Activated CD4-positive, CD25-positive, alpha-beta regulatory T cell treated with anti-CD3 and anti-CD28 coated beads, Interleukin-2, amount 50 U/mL, for 72 hours (primary cell): ENCODE data around the gene CSNK2A2.

Experiments
- DNase-seq: peaks from one replicate; pipeline ENCODE4 v3.0.0; 2021

Gene CSNK2A2

DNA sequence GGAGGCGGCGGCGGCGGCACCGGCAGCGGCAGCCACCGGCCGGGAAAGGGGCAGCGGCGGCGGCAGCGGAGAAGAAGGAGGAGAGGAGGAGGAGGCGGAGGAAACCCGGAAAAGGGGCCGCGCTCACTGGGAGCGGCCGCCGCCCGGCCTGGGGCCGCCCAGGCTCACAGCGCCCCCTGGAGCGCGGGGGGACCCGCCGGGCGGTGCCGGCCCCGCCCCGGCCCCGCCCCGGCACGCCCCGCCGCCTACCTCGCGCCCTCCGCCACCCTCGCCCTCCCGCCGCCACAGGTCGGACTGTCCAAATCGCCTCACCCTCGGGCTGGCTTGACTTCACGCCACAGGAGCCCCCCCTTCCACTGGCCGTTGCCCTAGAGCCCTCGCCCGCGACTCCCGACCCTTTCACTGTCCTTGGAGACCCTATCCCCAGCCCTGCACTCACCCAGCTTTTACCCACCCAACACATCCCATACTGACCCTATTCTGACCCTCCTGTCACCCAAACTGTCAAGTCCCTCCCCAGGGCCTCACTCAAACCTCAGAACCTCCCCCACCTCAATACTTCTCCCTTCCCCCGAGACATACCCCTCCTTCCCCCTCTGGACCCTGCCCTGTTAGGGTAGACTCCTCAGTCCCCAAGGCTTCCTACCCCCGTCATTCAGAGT, at the start of gene CSNK2A2:
CSNK2A2 (minus strand) TSS at position 85 of the 662 bp plus-strand sequence. CDS start 370 bp downstream, outside the sequence.
- DNase-seq = peak; percentile 72

DNA sequence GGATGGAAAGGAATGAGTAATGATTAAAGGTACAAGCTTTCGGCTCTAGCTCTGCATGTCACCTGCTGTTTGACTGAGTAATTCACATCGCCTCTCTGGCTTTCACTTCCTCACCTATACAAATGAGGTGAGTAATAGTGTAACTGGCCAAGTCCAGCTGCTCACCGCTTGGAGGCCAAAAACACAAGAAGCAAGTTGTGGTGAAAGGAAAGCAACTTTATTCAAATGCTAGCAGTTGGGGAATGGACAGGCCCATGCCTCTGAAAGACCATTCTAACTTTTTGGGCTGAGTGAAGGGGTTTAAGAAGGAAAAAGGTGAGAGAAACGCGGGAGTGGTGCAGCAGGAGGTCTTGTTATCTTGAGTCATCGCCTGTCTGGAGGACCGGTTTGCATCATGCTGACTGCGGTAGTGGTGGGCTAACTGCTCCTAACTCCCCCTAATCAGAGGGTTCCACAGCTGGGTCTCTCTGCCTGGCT, 45.7 kb upstream of the CSNK2A2 start:
- no peak for DNase-seq

DNA sequence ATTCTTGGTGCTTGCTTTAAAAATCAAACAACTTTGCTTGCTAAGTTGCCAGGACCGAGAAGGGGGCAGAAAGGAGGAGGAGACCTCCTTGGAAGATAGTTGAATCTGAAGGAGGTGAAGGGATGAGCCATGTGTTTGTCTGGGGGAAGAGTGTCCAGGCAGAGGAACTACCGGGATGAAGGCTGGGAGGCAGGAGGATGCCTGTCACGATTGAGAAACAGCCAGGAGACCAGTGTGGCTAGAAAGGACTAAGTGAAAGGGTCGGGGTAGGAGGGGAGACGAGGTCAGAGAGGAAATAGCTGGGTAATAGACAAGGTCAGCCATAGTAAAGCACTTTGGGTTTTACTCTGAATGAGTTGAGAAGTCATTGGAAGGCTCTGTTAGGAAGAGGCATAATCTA, 38.9 kb upstream of the CSNK2A2 start:
- no peak for DNase-seq

DNA sequence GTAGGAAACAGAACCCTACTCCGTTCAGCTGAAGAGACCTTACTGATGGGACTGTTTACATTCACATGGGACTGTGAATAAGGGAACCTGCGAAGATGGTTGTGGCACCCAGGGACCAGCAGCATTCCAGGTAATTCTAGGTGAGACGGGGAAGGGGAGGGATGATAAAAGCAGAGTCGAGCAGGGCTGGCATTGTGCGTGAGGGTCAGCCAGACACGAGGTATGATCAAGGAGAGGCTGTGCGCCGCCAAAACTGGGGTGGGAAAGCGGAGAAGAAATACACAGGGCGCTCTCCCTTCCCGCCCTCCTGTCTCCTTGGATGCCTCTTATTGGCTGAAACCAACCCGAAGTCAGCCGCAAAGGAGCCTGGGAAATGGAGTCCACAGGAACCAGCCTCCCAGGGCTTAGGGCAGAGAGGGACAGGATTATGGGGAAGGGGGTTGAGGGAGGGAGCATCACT, 38.4 kb upstream of the CSNK2A2 start:
- DNase-seq = peak; percentile 60

DNA sequence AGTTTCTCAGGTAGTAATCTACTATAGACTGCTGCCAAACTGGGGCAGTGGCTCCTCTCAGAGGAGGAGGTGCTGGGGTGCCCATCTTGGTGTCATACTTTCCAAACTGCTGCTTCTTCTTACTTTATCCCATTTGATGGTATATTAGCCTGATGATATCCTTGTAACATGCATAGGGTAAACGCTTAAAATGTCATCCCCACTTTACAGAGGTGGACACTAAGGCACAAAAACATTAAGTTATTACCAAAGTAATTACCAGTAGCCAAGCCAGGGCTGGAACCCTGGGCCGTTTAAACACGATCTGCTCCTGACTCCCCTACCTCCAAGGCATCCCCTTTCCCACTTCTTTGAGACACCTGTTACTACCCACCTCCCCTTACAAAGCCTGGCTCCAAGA, 37.8 kb upstream of the CSNK2A2 start:
- DNase-seq = no peak

DNA sequence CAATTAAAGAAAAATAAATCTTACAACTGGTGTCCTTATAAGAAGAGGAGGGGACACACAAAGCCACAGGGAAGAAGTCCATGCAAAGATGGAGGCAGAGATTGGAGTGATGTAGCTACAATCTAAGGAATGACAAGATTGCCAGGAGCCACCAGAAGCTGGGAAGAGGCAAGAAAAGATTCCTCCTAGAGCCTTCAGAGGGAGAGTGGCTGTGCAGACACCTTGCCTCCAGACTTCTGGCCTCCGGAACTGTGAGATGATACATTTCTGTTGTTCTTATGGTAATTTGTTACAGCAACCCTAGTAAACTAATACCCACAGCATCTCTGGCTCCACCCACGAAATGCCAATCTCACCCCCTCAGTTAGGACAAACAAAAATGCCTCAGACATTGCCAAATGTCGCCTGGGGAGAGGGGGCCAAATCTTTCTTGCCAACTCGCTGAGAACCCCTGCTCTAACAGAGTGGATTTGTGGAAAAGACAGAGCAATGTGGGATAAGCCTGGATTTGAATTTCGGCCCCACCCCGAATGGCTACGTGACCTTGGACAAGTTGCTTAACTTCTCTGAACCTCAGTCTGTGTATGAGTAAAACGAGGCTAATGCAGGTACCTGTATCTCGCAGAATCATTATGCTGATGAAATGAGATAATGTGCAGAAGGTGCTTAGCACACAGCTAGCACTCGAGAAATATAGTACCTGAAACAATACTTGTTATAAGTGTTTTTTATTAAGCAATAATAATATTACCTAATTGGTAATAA, 37.1 kb upstream of the CSNK2A2 start:
- DNase-seq = no peak

DNA sequence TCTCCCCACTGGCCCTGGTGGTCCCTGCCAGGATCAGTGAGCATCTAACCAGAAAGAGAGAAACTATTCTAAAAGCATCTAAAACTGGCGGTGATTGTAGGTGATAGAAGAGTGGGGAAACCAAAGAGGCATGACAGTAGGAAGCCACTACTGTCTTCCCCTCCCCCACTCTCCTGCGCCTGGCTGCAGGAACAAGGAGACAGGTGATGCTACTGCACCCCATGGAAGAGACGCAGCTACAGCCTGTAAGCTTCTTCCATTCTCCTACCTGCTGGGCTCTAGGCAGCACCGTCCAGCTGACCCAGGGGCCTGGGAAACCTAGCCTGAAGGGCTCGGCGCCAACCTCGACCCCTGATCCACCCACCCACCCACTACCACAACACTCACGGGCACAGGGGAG, 32.4 kb upstream of the CSNK2A2 start:
- DNase-seq = no peak

DNA sequence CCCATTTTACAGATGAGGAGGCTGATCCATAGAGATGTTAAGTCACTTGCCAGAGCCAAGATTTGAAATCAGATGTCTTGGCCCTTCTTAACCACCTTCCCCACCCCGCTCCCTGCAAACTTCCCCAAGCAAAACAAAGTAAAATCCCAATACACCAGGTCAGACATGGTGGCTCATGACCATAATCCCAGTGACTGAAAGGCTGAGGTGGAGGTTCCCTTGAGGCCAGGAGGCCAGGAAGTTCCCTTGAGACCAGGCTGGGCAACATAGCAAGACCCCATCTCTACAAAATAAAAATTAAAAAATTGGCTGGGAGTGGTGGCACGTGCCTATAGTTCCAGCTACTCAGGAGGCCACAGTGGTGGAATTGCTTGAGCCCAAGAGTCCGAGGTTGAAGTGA, 28.9 kb upstream of the CSNK2A2 start:
- DNase-seq = no peak

DNA sequence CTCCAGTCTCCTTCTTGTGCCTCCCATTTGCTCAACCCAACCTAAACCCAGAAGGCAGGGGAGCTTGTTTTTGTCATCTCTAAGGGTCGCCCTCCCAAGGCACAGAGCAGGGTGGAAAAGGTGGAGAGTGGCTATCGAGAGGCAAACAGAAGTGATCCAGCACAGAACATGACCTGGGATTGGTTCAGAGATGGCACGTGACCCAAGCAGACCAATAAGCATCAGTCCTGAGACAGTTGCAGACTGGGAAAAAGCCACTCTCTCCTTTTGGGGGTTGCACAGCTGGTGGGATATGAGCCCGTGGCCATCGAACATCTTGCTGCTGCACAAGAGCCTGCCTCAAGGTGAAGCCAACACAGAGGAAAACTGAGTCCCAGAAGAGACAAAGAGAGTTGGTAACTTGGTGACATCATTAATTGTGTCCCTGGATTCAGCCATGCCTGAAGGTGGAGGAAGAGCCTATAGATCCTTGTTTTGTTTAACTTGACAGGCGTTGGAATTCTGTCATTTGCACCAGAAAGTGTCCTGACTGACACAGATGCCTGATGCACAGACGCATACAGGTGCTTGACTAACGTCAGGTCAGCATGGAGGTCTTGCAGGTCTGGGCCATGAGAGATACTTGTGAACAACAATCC, 28.2 kb upstream of the CSNK2A2 start:
- DNase-seq = no peak

DNA sequence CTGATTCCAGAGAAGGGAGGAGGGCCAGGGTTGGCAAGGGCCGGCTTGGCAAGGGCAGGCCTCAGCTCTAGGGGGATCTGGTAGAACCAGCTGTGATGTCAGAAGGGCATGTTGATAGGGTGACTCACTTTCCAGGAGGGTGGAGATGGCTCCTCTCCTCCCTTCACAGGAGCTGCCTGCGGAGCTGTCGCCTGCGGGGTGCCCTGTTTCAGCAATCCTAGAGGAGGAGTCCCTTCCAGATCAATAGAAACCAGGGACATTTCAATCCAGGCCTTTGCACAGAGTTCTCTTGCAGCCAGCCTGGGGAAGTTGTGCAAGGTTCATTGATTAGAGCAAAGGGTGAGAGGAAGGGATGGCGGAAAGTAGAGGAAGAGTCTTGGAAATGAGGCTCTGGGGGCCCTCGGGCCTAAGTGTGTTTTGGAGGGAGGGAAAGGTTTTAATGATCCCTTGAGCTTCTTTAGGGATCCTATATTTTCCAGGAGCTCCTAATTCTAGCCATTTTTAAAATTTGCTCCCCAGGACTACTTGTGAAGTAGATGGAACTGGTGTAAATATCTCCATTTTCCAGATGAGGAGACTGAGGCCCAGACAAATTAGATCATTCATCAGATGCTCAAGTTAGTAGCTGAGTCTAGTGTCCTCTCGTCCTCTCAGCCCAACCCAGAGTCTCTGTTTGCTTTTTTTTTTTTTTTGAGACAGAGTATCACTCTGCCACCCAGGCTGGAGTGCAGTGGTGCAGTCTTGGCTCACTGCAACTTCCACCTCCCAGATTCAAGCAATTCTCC, 24.8 kb upstream of the CSNK2A2 start:
- DNase-seq = no peak

DNA sequence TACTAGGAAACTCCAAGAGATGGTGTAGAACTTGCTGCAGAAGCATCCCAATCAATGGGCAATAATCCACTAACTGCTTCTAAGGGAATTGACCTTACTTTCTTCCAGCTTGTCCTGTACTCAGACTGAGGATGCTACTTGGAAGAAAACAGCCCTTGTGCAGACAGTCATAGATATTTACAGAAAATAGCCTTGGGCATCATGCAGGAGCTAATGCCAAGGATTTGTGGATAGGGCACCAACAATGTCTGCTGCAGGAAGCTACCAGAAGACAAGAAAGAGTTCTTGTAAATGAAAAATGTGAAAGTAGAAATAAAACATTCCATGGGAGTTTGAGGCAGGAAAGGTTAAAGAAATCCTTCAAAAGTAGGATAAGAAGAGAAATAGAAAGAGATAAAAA, 21.5 kb upstream of the CSNK2A2 start:
- no peak for DNase-seq

DNA sequence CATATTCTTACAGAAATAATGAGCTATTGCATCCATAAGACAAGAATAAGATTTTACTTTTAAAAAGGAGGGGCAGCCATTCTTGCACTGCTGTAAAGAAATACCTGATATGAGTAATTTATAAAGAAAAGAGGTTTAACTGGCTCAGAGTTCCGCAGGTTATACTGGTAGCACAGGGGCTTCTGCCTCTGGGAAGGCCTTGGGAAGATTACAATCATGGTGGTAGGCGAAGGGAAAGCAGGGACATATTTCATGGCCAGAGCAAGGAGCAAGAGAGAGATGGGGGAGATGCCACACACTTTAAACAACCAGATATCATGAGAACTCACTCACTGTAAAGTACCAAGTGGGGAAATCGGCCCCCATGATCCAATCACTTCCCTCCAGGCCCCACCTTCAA, 20.9 kb upstream of the CSNK2A2 start:
- DNase-seq = no peak

DNA sequence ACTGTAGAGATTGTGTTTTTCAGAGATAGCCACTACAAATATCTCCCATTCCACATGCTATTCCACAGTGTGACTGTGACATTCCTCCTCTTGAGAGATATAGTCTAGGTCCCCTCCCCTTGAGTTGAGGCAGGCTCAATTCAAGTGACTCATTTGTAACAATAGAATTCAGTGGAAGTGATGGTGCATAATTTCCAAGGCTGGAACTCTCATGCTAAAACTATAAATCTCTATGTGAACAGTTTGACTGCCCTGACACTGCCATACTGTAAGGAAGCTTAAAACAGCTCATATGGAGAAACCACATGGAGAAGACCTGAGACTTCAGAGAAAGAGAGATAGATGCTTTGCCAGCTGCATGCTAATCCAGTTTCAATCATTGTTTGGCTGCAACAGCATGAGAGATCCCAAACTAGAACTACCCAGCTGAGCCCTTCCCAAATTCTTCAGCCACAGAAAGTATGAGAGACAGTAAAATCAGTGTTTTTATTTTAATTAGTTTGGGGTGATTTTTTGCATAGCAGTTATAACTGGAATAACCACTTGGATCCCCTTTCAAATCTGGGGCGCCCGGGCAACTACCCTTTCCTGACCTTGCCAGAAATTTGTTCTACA, 19.5 kb upstream of the CSNK2A2 start:
- no peak for DNase-seq

DNA sequence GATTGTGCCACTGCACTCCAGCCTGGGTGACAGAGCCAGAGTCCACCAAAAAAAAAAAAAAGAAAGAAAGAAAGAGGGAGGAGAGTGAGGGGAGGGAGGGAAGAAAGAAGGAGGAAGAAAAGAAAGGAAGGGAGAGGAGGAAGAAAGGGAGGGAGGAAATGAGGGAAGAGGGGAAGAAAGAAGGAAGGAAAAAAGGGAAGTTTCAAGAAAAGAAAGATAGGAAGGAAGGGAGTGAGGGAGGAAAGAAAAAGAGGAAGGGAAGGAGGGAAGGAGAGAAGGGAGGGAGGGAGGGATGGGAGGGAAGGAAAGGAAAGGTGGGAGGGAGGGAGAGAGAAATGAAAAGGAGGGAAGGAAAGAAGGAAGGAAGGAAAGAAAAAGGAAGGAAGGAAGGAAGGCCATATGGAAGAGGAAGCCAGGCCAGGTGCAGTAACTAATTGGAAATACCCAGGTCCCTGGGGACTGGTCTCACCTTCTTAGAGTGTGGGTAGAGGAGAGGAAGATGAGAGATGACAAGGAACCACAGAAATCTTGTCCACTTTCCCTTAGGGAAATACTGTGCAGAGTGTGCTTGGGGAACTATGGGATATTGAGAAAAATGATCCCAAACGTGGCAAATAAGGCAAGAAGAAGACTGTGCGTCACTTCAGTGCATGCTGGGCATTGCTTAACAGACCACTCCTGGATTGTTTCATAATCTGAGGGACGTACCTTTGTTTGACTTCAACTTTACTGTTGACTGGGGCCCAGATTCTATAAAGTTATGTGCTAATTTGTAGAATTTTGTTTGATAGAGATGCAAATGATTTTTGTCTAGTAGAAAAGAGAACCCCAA, 15.1 kb upstream of the CSNK2A2 start:
- DNase-seq = no peak

DNA sequence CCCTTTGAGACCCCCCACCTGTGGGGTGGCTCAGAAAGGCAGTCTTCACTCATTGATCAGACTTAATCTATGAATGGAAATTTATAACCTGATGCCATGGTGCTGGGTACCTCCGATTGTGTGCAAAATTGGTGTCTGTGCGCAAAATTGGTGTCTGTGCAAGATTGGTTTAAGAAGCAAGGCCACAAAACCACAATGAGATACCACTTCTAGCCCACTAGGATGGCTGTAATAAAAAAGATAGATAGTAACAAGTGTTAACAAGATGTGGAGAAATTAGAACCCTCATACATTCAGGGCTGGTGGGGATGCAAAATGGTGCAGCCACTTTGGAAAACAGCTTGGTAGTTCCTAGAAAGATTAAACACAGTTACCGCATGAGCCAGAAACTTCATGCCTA, 13.9 kb upstream of the CSNK2A2 start:
- DNase-seq = no peak

DNA sequence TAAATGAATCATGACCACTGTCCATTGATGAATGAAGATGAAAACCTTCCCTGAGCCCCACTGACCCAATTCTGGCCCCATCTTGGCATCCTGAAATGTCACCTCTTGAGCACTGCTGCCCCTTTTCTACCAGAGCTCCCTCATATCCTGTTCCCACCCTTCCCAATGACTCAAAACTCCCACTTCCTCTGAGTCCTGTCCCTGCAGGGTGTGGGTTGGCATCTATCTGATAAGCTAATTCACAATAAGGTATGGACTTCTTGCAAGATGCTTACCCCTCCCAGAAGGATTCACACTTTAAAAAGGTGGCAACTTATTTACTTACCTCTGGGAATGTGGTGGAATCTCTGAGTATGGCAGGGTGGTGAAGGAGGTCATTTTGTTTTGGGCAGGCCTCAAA, 13.3 kb upstream of the CSNK2A2 start:
- no peak for DNase-seq

DNA sequence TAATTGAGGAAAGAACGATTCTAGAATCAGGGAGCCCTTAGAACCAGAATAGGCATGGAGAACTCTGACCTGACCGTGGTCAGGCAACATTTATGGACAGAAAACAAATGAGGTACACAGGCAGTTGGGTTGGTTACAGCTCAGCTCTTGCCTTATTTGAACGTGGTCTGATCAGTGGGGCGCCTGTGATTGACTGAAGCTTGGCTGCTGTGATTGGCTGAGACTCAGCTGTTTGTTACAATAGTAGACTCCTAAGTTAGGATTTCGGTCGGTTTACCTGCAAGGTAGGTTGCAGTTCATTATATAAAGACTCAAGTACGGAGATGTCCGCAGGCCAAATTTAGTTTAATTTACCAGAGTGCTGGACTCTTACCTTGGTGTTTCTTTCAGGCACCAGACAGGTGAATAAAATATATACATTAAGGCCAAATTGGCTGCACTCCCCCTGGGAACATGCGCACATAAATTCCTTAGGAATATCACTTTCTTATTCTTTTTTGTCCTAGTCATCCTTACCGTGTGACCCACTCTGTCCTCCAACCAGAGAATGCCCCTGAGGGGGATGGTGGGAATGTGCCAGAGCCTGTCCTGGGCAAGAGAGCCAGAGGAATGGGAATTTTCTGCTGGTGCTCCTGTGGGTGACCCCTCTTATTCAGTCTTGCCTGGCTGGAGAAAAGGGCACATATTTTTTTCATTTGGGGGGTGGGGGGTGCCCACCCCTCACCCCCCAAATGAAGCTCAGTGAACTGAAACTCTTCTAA, 7.5 kb upstream of the CSNK2A2 start:
- DNase-seq = no peak

DNA sequence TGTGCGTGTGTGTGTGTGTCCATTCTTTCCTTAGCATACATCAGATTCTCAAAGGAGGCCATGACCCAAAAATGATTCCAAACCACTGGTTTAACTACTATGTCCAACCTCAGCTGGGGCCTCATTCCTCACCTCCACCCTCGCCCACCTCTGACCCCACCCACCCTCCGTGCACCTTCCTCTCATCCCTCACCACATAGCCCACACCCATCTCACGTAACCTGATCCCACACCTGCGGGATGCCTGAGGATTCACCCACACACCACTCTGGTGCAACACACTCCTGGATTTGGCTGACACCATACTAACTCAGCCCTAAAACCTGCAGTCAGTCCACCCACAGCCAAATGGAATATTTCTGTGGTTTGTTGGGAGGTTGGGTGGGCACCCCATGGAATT, 3.3 kb upstream of the CSNK2A2 start:
- DNase-seq = no peak

DNA sequence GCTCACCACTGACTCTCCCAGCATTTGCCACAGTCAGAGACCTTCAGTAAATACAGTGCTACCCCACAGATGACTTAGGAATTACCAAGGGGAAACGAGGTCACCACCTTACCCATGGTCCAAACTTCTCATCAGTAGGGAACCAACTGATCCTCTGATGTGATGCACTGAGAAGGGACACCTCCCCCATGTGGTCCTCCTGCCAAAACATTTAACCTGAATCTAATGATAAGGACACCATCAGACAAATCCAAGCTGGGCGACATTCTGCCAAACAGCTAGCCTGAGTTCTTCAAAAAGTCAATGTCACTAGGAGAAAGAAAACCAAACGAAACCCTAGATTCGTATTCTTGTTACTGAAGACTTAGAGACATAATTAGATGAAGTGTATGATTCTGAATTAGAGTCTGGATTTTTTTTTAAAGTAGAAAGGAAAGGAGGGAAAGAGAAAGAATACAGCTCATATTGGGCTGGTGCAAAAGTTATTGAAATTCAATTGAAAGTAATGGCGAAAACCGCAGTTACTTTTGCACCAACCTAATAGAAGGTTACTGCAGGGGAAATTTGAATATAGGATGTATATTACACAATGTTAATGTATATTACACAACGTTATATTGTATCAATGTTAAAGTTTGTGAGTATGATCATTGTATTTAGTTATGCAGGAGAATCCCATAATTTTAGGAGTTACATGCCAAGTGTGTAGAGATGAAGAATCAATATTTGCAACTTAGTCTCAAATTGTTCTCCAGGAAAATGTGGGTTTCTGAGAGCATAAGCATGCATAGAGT, 2.3 kb upstream of the CSNK2A2 start:
- DNase-seq = no peak

DNA sequence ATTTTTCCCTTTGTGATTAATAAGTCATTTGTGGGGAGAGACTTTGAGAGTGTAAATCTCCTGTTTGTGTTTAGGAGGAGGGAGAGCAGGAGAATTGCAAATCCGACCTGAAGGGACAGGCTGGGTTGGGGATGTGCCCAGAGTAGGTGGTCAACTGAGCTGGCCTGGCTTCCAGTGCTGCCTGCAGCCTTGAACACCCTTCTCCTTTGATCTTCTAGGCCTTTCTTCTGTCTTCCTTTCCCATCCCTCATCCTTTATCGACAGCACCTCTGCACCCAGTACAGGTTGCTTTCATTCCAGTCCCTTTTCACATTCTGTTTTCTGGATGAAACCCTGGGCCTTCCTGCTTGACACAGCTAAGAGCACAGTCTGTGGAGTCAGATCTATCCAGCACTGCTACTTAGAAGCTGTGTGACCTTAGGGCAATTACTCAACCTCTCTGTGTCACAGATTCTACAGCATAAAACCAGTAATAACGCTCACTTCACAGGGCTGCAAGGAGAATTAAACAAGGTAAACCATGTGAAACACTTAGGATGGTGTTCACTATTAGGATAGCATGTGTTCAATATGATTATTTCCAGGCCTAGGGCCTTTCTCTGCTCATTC, 1.0 kb upstream of the CSNK2A2 start:
- no peak for DNase-seq
